A172 (cell line): ENCODE results near the gene CENPQ. TPM values are rescaled to one million over a fixed set of nuclear protein-coding genes. Genes with fewer than 3 reads are reported as not detected.
A peak's percentile ranks its signal among the peaks of the same experiment; 100 is the strongest.

Source experiments
- DNase-seq: peaks from one replicate; pipeline ENCODE4 v3.0.0-alpha.2; 2015; ENCODE audit warnings: low spot score
- total RNA-seq: library from RNA; depleted of rRNA; stranded (reverse); fragments of >200 nt; shearing (Covaris generic); gene quantifications from 2 replicates; pipeline ENCODE4 v1.2.3, GENCODE V29; 2014

Gene CENPQ
- total RNA-seq, 1 experiment from 2014 or later = 32.8 TPM

- DNase-seq = no peak
Measured at GRCh38 chr6:49504666-49505065, 41.5 kb downstream of the CENPQ start.

DNA sequence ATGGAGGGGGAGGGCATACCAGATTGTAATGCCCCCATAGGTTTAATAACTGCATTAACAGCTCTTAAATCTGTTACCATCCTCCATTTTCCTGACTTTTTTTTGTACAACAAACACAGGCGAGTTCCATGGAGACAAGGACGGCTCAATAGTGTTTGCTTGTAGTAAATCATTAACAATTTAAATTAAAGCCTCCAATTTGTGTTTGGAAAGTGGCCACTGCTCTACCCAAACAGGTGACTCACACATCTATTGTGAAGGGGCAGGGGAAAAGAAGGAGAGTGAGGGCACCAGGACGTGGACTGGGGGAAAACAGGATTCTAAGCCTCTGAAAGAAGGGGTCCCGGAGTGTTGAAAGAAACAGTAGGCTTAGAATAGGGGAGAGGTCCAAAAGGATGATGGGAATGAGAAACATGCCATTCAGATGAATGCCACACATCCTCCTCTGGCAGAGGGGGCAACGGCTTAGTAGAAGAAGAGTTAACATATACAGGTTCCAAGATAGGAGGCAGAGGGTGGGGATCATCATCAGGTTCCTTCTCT is 43.5 kb downstream of the CENPQ start:
- DNase-seq = no peak

DNA sequence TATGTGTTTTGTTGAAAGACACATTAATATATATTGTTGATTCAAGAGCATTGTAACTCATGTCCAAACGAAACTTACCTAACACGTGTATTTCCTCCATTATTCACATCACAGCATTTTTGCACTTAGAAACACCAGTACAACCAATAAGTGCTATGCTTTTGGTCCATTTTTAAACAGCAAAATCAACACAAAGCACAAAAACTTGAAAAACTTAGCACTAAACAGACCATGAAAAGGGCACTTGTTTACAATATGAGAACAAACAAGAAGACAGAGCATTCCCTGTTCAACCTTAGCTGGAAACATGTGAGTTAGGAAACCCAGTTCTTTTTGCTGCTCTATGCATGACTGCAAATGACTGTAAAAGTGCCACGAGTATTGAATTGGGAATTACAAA is 46.2 kb downstream of the CENPQ start:
- DNase-seq = no peak

DNA sequence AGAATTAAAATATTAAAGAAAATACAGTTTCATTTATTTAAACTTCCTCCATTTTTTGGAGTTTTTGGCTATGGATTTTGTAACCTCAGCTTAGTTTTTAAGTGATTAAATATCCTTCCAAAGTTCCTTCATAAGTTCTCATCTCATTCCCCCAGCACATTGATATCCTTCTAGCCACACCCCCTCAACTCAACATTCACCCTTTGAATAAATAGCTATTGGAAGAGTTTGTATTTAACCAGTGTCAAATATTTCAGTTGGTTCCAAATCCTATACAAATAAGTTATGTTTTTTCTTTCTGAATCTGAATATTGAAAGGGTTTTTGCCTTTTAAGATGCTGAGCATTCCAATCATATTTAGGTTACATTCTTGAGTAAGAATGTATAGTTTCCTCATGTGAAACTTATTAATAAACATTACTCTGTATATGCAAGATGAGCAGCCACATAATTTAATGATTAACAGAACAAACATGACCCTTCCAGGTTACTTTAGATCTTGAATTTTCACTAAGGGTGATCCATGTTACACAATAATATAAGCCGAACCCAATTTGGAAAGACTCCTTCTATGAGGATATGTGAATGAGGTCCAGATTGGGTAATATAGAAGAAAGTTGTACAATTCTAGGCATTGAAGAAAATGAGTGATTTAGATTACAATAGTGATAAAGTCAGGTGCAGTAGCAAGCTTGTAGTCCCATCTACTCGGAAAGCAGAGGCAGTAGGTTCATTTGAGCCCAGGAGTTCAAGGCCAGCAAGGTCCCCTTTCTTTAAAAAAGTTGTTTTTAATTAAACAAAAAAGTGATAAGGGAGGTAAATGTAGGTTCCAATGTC is 50.2 kb downstream of the CENPQ start:
- no peak for DNase-seq

DNA sequence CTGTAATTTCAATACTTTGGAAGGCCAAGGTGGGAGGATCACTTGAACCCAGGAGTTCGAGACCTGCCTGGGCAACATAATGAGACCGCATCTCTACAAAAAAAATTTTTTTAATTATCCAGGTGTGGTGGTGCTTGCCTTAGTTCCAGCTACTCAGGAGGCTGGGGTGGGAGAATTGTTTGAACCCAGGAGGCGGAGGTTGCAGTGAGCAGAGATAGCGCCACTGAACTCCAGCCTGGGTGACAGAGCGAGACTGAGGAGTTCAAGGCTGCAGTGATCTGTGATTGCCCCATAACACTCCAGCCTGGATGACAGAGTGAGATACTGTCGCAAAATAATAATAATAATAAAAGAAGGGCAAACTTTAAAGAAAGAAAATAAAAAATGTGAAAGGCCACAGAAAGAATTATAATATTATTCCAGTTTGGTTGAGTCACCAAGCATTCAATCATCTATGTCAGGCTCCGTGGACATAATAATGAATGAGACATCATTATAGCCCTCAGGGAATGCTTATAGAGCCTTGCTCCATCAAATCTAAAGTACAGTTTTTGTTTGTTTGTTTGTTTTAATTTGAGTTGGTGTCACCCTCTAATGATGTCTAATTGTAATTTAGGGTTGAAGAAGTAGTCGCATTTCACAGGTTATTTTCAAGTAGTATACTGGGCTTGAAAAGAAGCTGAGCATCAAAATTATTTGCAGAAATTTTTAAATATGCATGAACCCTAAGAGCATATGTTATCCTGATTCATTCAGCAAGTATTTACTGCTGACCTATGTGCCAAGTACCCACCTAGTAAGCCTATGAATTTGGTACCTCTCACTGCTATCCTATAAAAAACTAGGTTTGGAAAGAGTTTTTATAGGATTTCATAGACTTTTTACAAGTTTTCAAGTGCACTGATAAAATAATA is 51.7 kb downstream of the CENPQ start:
- DNase-seq = no peak

GRCh38 chr6:49515485-49516146 is 52.4 kb downstream of the CENPQ start:
- DNase-seq = peak; percentile 11

- no peak for DNase-seq
Measured at GRCh38 chr6:49516147-49516505, 53.0 kb downstream of the CENPQ start.

GRCh38 chr6:49517919-49518318 is 54.7 kb downstream of the CENPQ start:
- DNase-seq = no peak

GRCh38 chr6:49519660-49520059 is 56.5 kb downstream of the CENPQ start:
- no peak for DNase-seq

DNA sequence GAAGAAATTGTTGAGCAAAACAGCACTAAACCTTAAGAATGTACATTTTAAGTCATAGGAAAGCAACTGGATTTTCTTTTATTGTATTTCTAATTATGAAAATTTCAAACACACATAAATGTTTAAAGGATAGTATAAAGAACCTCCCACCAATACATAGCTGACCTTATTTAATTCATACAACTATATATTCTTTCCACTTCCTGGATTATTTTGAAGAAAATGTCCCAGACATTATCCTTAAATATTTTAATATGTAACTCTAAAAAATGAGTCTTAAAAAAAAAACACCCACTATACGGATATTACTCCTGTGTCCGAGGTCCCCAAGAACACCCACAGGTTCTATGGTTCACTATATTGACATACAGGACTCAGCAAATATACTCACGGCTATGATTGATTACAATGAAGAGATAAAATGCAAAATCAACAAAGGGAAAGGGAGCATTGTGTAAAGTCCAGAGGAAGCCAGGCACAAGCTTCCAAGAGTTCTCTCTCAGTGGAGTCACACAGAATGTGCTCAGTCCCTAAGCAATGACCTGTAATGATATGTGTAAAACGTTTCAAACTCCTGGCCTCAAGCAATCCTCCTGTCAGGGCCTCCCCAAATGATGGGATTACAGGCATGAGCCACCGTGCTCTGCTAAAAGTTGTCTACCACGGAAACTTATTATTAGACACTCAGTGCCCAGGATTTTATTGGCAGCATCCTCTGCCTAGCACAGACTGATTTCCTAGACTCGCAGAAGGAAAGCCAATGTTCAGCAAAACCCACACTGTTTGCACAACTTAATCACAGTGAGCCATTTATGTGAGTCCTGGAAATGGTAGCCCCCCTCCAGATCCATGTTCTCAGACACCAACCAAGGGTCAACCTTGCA is 59.8 kb downstream of the CENPQ start:
- no peak for DNase-seq

DNA sequence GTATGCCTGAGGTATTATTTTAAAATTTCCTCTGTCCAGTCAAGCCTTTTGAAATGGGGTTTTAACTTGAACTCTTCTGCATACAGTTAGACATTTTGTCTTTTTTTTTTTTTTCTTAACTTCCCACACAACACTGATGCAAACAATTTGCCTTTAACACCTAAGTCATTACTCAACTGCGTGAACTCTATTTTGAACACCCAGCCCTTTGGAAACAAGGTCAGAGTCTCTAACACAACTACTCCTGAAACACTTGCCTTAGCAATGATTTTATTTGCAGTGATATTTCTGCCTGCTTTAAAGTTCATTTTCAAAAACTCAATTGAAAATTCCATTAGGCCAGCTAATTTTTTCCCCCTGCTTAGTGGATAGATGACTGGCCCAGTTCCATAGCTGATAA is 60.7 kb downstream of the CENPQ start:
- DNase-seq = no peak

- DNase-seq = no peak
Measured at GRCh38 chr6:49524541-49524940, 61.4 kb downstream of the CENPQ start.

- no peak for DNase-seq
Measured at GRCh38 chr6:49526598-49526997, 63.4 kb downstream of the CENPQ start.

GRCh38 chr6:49527320-49527719 is 64.2 kb downstream of the CENPQ start:
- no peak for DNase-seq

DNA sequence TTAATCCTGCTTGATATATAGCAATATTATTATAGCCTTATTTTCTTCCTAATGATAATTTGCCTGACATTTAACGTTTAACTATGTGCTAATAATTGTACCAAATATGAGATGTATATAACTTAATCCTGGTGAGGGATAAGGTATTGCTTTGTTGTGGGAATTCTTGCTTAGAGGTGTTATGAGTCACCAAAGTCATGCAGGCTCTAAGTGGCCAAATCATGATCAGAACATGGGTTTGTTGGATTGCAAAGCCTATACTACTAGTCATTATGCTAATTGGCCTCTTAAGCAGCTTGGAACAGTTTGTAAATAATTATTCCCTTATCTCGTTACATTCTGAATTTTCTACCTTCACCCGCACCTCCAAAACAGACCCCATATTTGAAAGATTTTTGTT is 65.4 kb downstream of the CENPQ start:
- no peak for DNase-seq

DNA sequence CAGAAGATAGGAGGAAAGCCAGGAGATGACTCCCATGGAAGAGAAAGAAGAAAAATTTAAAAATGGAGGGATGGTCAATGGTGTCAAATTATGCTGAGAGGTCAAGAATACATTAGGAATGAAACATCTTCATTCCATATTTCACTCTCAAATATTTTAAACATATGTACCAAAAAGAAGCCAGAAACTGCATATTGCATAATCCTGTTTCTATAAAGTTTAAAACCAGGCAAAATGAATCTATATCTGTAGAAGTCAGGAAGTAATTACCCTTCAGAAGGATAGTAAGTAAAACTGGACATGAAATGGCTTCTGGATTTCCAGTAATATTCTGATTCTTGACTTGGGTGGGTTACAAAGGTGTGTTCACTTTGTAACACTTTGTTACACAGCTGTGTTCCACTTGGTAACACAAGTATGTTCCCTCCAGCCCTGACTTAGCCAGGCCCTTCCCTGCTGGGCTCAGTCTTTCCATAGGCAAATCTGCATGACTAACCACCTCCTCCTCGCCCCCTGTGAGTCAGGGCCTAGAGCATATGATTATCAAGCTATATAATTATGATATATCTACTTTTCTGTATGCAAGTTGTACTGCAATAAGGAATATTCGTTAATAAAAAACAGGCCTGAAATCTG is 67.1 kb downstream of the CENPQ start:
- no peak for DNase-seq

- peak; percentile 83 for DNase-seq
Measured at GRCh38 chr6:49531774-49532569, 68.8 kb downstream of the CENPQ start.

GRCh38 chr6:49535795-49536194 is 72.6 kb downstream of the CENPQ start:
- DNase-seq = no peak

- no peak for DNase-seq
Measured at GRCh38 chr6:49539102-49539501, 75.9 kb downstream of the CENPQ start.

DNA sequence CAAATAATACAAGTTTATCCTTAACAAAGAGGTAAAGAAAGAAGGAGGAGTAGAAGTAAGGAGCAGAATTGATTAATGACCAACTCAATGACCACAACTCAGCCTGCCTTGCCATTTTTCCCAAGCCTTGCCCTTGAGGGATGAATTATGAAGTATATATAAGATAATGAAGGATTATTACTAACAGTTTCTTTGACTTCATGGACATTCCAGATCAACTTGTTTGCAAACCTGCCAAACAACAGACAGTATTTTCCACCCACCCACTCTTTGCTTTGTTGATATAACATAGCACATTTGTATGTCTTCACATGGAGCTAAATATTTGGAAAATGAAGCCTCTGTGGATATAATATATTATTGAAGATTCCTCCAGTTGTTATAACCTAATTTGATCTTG is 77.4 kb downstream of the CENPQ start:
- peak; percentile 53 for DNase-seq
